D721Med (cell line): ENCODE measurements around the gene GRAP2.
"Not testable (repeated sequence)": the region's sequence is repeated elsewhere in the genome, so short reads cannot be mapped to it uniquely, and the experiment has no call there.

ENCODE experiments used
- DNase-seq: peaks from one replicate; pipeline ENCODE4 v3.0.0; 2011; ENCODE audit warnings: low spot score; ENCODE audit not compliant: insufficient read length
- FAIRE-seq: peaks from 2 replicates; lab custom pipeline; 2011; peaks lifted over from hg19 to GRCh38; lab: Jason Lieb, UNC
- TF ChIP-seq, protein P1 (sequence below): IDR thresholded peaks from 2 replicates; pipeline ENCODE4 v1.5.1; 2012; ENCODE audit warnings: mild to moderate bottlenecking, control low read depth; ENCODE audit not compliant: insufficient read depth; ENCODE audit errors: missing control alignments

Gene GRAP2

DNA sequence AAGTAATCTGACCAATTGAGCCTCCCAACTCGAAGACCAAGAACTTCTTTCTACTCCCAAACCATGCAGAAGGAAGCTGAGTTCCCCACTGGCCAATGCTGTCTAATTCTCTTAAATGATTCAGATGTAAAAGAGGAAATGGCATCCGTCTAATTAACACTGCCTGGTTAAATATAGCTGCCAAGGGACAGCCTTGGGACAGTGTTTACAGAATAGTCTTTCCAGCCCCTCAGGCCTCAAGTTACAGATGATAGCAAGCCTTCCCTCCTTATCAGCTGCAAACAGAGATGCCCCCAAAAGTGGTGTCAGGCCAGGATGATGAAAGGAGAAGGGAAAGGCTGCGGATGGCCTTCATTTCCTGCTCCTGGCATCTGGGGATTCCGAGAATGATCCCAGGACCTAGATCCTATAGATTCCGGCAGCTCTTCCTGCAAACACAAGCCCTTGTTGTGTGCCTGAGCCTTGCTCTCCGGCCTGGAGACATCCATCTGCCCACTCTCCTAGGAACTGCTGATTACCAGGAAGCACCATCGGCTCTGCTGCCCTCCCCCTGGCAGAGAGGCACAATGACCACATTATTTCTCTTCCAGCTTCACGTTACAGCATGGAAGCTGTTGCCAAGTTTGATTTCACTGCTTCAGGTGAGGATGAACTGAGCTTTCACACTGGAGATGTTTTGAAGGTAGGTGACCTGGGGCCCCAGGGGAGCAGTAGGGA, 45.8 kb downstream of the GRAP2 start:
- TF ChIP-seq, protein P1, sequence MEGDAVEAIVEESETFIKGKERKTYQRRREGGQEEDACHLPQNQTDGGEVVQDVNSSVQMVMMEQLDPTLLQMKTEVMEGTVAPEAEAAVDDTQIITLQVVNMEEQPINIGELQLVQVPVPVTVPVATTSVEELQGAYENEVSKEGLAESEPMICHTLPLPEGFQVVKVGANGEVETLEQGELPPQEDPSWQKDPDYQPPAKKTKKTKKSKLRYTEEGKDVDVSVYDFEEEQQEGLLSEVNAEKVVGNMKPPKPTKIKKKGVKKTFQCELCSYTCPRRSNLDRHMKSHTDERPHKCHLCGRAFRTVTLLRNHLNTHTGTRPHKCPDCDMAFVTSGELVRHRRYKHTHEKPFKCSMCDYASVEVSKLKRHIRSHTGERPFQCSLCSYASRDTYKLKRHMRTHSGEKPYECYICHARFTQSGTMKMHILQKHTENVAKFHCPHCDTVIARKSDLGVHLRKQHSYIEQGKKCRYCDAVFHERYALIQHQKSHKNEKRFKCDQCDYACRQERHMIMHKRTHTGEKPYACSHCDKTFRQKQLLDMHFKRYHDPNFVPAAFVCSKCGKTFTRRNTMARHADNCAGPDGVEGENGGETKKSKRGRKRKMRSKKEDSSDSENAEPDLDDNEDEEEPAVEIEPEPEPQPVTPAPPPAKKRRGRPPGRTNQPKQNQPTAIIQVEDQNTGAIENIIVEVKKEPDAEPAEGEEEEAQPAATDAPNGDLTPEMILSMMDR: no peak
- no peak for DNase-seq
- no peak for FAIRE-seq

DNA sequence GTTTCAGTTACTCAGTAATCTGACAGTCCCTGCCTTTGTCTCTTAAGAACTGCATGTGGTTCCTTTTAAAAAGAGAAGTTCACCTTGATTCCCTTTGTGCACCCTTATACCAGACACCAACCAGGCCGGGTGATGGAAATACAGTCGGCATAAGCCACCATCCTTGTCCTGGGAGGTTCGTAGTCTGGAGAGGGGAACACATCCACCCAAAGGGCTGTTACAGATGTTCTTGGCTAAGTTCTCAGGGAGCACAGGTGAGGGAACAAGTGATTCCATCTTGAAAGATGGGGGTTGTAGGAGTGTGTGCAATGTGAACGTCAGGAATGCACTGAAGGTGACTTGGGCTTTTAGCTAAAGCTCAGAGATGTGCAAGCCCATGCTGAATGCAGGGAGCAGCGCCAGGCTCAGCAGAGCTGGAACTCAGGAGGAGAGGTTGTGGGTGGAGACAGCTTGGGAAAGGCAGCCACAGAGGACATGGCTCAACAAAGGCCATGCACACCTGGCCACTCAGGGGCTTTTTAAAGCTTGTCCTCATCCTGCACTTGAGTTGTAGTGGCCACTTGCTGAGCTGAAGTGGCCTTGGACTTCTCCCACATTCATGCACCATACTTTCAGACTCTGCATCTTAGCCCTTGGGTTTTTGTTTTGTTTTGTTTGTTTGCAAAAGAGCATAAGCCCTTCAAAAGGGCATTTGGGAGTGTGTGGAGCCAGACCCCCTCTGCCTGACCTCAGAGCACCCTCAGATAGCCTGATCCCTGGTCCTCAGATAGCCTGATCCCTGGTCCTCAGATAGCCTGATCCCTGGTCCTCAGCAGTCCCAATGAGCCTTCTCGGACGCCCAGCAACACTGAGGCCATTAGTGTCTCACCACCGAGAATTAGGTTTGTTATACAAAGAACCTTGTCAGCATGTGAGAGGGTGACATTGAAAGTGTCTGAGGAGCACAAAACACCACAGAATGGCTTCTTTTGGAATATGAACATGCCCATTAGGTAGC, 46.6 kb downstream of the GRAP2 start:
- DNase-seq (no peak), FAIRE-seq (no peak)
- TF ChIP-seq, protein P1: no peak

DNA sequence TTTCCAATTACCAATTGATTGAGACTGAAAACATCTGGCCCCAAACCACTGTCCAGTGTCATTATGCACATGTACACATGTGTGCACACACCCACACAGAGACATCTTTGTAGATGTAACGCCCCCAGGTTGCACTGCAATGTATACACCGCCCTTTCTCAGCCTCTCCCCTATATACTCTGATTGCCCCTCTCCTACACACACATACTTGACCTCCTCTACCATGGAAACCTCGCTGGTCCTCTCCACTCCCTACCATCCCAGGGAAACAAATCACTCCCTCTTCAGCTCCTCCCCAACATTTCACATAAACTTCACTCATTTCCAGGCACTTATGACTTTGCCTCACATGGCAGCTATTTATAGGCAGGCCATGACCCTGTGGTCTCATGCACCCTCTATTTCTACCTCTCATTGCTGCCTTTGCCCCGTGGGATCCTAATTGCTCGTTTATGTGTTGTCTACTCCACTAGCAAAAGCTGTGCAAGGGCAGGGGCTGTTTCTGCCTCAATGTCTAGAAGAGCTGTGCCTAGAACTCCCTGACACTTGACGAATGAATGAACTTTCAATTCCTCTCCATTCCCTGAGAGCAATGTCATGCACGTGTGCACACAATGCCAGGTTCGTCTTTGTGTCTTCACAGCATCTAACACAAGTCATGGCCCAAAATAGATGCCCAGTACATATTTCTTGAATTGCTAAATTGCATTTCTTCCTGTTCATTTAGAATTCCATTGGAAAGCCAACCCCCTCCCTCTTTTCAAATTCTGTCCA, 49.3 kb downstream of the GRAP2 start:
- no peak for DNase-seq
- TF ChIP-seq, protein P1: no peak
- FAIRE-seq: no peak

DNA sequence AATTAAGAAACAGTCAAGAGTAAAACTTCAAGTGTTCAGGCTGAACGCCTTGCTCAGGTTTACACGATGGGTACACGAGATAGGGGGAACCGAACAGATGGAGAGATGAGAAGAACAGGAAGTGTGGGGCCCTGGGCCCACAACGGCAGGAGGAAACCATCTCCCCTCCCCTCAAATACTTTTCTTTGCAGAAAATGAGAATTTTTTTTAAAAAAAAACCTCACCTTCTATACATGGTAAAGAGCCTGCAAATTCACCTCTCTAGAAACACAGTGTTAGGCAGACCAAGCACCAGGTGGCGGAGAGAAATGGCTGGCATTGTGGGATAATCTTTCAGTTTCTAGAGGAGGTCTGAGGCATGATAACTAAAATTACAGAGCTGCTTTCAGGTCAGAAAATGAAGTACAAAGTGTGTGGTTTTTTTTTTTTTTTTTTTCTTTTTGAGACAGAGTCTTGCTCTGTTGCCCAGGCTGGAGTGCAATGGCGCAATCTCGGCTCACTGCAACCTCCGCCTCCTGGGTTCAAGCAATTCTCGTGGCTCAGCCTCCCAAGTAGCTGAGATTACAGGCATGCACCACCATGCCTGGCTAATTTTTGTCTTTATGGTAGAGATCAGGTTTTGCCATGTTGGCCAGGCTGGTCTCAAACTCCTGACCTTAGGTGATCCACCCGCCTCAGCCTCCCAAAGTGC, 50.9 kb downstream of the GRAP2 start:
- not testable (repeated sequence) for DNase-seq

DNA sequence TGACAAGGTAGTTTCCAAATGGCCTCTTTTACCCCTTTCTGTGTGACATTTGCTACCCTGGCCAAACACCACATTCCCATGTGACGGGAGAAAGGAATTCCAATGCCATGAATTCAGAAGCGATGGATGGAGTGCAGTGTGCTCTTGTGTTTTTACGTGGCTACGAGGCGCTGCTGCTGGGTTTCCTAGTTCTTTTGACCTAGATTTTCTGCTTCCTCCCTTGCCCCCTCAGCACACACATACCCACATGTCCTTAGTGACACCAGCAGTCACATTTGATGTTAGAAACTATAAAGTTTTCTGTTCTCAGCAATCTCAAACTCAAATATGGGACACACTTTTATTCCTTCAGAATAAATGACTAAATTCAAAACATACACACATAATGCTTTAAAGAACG, 51.5 kb downstream of the GRAP2 start:
- TF ChIP-seq, protein P1: no peak
- DNase-seq (no peak), FAIRE-seq (no peak)

More for the DNA sequence above, 50.9 kb downstream of the GRAP2 start:
- FAIRE-seq: not testable (repeated sequence)

DNA sequence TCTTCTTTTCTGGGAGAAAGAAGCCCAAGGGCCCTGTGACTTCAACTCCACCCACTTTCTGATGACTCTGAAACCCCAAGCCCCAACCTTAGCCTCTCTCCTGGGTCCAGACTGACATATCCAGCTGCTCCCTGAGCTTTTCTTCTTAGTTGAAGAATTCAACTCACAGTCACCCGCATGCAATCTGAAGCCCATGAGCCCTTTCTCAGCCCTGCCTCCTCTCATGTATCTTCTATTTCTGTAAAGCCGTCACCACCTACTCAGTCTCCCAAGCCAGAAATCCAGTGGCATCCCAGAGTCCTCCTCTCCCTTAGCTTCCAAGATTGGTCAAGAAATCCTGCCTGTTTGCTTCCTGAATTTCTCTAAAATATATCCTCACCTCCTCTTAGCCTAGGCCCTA, 52.2 kb downstream of the GRAP2 start:
- TF ChIP-seq, protein P1: no peak
- FAIRE-seq (no peak), DNase-seq (no peak)
